ENCODE measurements around the gene MGST1.
A peak's percentile ranks its signal among the peaks of the same experiment; 100 is the strongest.

MGST1 gene

GRCh38 chr12:16347391-16348298 is at the start of gene MGST1:
Gene MGST1 (plus strand): TSS chr12:16347645. CDS start chr12:16354253, 6,608 bp downstream.
- peak within 1 kb of the TSS; percentile 78 for H3K27ac ChIP-seq
- no peak for TF ChIP-seq CTCF (conservative IDR thresholded peaks at IDR 0.05)

- TF ChIP-seq CTCF (conservative IDR thresholded peaks at IDR 0.05): no peak
- no peak overlapping the region for H3K27ac ChIP-seq
Observed at GRCh38 chr12:16299403-16299802, 48.0 kb upstream of the MGST1 start.

- TF ChIP-seq CTCF (conservative IDR thresholded peaks at IDR 0.05): no peak
- no peak overlapping the region for H3K27ac ChIP-seq
Observed at GRCh38 chr12:16300122-16300521, 47.3 kb upstream of the MGST1 start.

- no peak for TF ChIP-seq CTCF (conservative IDR thresholded peaks at IDR 0.05)
- H3K27ac ChIP-seq: no peak overlapping the region
Observed at GRCh38 chr12:16300736-16301135, 46.7 kb upstream of the MGST1 start.

- H3K27ac ChIP-seq: no peak overlapping the region
- TF ChIP-seq CTCF (conservative IDR thresholded peaks at IDR 0.05): no peak
Observed at GRCh38 chr12:16303939-16304338, 43.5 kb upstream of the MGST1 start.

- no peak for TF ChIP-seq CTCF (conservative IDR thresholded peaks at IDR 0.05)
- H3K27ac ChIP-seq: no peak overlapping the region
Observed at GRCh38 chr12:16307856-16308475, 39.5 kb upstream of the MGST1 start.

- no peak for TF ChIP-seq CTCF (conservative IDR thresholded peaks at IDR 0.05)
- H3K27ac ChIP-seq: no peak overlapping the region
Observed at GRCh38 chr12:16310934-16311333, 36.5 kb upstream of the MGST1 start.
